ENCODE data around the gene SETD5. TPM values are rescaled to one million over a fixed set of nuclear protein-coding genes. Genes with fewer than 3 reads are reported as not detected.

Gene SETD5
- total RNA-seq, 1 experiment from 2014 or later, result 279 TPM

- TF ChIP-seq ZNF425 (CRISPR knock-in tag; conservative IDR thresholded peaks at IDR 0.05), result no peak
- TF ChIP-seq ZMAT4 (CRISPR knock-in tag; IDR thresholded peaks at IDR 0.05), result no peak
- no peak for TF ChIP-seq CDX4 (CRISPR knock-in tag; IDR thresholded peaks at IDR 0.05; ENCODE audit: borderline replicate concordance)
- no peak for TF ChIP-seq ZNF263 (CRISPR knock-in tag; IDR thresholded peaks at IDR 0.05; ENCODE audit: low read depth)
- TF ChIP-seq FOXP1 (CRISPR knock-in tag; IDR thresholded peaks at IDR 0.05; ENCODE audit: borderline replicate concordance), result no peak
Observed at GRCh38 chr3:9361691-9362388, 35.6 kb upstream of the SETD5 start (continued).

- no peaks in the 10 kb centered on the region for H3K9me3 Mint-ChIP-seq
- POLR2A ChIA-PET, result interaction anchor here (0.5 to 2.9 kb wide), 12 partner anchors 9 to 748 kb away, joined by 3 to 36 read pairs (median 4); partner anchors contain the start of gene SETD5
- CTCF ChIA-PET, result interaction anchor here (0.8 to 3.2 kb wide), 11 partner anchors 8 to 391 kb away, joined by 3 to 43 read pairs (median 4); no protein-coding TSS in a partner anchor
- peak; percentile 96 for ATAC-seq
- peak within 1 kb of the TSS; percentile 86 for H3K4me3 Mint-ChIP-seq
- H3K27ac Mint-ChIP-seq, result peak within 1 kb of the TSS; percentile 94
- peaks cover 32% of the 10 kb centered on the region for H3K36me3 Mint-ChIP-seq
- peak; percentile 89 for DNase-seq (ENCODE audit: low spot score)
- H3K4me1 Mint-ChIP-seq, result peaks cover 8% of the 10 kb centered on the region
- H3K27me3 Mint-ChIP-seq (ENCODE audit: low read depth), result peaks cover 5% of the 10 kb centered on the region
- TF ChIP-seq ZBTB43 (CRISPR knock-in tag; IDR thresholded peaks at IDR 0.05) (peak; percentile 90; the same call in 1 of the 2 replicates), ATF2 (CRISPR knock-in tag; IDR thresholded peaks at IDR 0.05; ENCODE audit: borderline replicate concordance, low read depth) (no peak), CREB1 (CRISPR knock-in tag; IDR thresholded peaks at IDR 0.05) (0 out of 2 replicates have a peak, but pooled peaks have one; percentile 55), AFF4 (CRISPR knock-in tag; IDR thresholded peaks at IDR 0.05; ENCODE audit: borderline replicate concordance) (no peak), TP53 (CRISPR knock-in tag; IDR thresholded peaks at IDR 0.05) (no peak), SP1 (CRISPR knock-in tag; conservative IDR thresholded peaks at IDR 0.05) (peak; percentile 83), HMGXB4 (CRISPR knock-in tag; IDR thresholded peaks at IDR 0.05) (peak; percentile 63; the same call in 1 of the 2 replicates), ZSCAN18 (CRISPR knock-in tag; IDR thresholded peaks at IDR 0.05) (no peak), GRHL2 (CRISPR knock-in tag; IDR thresholded peaks at IDR 0.05; ENCODE audit: insufficient replicate concordance, severe bottlenecking) (no peak), SOX15 (CRISPR knock-in tag; IDR thresholded peaks at IDR 0.05) (no peak), KAT7 (CRISPR knock-in tag; IDR thresholded peaks at IDR 0.05; ENCODE audit: borderline replicate concordance) (no peak), CTCF (IDR thresholded peaks at IDR 0.05) (no peak)
Observed at GRCh38 chr3:9362731-9363530, 34.5 kb upstream of the SETD5 start, which contains the start of gene THUMPD3. Gene THUMPD3, plus strand, starts transcription at chr3:9363054. Its CDS starts 2,015 bp downstream, at chr3:9365069.
